ACHN (cell line): Measurements from ENCODE around the gene OPCML.

Experiments used
- DNase-seq: peaks from one replicate; pipeline ENCODE4 v3.0.0-alpha.2; 2015
- in situ Hi-C: cut with HindIII; loops from 2 replicates; pipeline ENCODE4 v1.10.0; 2017; ENCODE audit warnings: low sequenced_read_pairs, low pct_ligation_motif_present, low pct_unique_long_range_greater_than_20kb

Gene OPCML

DNA sequence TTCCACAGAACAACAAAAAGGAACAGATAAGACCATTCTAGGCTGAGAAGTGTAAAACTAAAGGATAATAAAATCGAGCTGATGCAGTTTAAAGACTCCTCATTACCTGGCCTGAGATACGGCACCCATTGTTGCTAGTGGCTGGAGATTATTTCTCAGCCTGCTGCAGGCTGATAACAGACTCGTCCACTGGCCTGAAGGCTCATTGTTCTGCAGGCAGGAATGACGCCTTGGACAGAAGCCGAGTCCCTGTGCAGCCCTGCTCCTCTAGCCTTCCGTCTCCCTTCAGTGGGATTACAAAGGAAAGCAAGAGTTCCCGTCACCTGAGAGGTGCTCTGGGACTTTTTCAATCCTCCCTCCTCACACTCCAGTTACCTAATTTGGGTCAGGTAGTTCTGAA, 1065.3 kb downstream of the OPCML start:
- in situ Hi-C loops: no loop called here
- no peak for DNase-seq

DNA sequence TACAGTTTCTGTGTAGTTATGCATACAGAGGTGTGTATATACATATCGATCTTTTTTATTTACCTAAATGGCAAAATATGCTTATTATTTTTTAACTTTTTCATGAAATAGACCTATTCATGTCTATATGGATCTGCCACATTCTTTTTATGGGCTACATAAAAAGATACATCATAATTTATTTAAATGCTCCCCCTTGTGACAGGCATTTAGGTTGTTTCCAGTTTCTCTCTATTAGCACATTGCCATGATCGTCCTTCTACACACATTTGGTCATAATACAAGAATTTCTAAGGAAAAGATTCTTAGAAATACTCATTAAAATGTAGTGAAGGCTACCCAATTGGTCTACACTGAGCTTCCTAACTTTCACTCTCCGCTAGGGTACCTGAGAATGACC, 1067.4 kb downstream of the OPCML start:
- in situ Hi-C loops: no loop called here
- DNase-seq: no peak

DNA sequence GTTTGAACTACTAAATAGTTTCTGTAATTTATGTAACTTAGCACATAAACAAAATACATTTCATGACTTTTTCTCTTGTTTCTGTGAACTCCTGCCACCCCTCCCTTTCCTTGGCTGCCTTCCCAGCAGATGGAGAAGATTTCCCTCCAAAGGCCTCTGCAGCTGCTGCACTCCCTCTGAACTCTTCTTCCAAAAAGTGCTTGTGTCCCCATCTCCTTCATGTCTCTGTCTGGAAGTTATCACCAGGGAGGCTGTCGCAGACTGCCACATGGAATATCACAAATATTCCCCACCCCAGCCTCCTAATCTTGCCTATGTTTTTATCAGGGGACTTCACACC, 1068.3 kb downstream of the OPCML start:
- in situ Hi-C loops: no loop called here
- no peak for DNase-seq

DNA sequence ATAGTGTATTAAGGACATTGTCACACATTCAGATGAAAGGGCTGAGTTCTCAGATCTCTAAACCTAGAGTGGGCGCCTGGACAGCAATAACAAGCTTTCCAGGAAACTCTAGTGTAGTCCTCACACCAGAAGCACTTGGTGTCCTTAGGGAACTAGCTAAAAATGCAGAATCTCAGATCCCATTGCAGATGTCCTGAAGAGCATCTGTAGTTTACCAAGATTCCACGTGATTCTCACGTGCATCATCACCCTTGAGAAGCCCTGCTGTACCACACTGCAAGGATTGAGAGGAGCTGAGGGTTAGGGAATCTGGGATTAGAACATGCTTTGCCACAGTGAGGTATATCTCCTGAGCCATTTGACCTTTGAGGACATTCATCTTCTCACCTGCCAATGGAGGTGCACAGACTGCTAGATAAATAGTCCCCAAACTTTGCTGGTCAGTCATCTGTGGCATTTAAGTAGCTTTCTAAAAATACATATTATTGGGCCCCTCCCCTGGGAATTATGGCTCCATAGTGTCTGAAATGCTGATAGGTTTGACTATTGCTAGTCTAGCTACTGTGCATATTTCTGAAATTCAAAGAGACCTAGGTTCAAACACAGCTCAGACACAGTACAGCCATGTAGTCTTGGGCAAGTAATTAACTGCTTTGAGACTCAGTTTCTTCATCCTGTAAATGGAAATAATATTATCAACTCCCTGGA, 1068.9 kb downstream of the OPCML start:
- no peak for DNase-seq
- in situ Hi-C loops: no loop called here

DNA sequence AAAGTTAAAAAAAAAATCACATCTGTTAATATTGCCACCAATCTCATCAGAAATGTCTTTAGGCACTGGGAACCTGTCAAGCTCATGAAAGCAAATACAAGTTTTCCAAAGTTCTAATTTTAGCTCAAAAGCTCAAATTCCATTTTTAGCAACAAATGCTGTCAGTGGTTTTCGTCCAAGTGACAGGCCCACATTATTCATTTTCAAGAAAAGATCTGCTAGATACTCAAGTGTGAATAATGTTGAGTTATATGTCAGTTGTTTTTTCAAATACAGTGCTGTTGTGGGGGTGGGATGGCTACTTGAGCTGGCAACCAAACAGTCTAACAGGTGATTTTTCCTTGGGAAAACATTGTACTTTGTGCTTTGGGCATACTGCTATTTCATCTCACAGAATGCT, 1072.6 kb downstream of the OPCML start:
- in situ Hi-C loops: no loop called here

DNA sequence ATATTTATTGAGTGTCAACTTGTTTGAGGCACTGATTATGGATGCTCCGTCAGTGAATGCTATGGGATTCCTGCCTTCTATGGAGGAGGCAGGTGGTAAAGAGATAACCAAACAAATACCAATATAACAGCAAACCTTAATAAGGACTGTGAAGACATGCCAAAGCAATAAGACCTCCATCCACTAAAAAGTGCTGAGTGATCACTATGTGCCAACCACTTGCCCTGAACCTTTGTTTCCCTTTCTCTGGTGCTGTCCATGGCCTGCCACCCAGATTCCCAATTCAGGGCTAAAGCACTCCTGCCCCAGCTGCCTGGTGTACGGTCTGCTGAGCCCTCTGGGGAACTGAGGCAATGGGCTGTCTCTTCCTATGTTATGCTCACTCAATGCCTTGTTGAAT, 1074.9 kb downstream of the OPCML start:
- DNase-seq: no peak
- in situ Hi-C loops: no loop called here

More for the DNA sequence above, 1072.6 kb downstream of the OPCML start:
- DNase-seq: no peak

DNA sequence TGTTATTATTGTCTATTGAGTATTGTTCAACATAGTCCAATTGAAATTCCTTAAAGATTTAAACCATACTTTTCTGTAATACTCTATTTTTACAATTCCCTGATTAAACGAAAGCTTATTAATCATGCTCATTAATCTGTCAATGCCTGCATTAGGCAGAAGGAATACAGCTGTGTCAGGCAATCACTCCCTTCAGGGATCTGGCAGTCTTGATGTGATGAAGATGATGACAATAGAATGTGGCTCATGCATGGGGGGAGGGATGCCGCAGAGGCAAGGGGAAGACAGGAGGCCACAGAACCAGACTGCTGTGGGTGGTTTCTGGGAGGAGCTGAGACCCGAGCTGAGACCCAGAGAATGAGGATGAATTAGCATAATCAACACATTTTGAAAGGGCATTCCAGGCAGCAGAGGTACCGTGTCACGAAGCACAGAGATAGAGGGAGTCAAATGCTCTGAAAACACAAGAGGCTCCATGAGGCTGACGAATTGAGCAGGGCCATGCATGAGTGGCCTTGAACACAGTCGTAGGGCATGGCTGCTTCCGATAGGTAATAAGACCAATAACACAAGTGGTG, 1075.5 kb downstream of the OPCML start:
- no peak for DNase-seq
- in situ Hi-C loops: no loop called here

DNA sequence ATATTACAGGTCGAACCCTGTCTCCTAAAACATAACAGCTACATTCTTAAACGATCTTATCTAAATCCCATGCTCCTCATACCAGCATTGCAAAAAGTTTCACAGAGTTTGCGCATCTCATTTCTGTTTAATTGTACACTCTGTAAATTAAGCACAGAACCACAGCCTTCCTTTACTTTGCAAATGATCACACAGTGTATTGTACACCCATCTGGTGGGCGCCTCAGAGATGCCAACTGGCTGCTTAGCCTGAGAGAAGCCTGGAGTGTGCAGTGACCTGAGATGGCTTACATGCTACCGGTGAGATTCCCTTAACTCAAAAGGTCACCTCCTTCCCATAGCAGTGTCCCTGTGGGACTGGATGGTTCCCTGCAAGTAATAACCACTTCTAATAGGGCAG, 1077.3 kb downstream of the OPCML start:
- DNase-seq: no peak
- in situ Hi-C loops: no loop called here

DNA sequence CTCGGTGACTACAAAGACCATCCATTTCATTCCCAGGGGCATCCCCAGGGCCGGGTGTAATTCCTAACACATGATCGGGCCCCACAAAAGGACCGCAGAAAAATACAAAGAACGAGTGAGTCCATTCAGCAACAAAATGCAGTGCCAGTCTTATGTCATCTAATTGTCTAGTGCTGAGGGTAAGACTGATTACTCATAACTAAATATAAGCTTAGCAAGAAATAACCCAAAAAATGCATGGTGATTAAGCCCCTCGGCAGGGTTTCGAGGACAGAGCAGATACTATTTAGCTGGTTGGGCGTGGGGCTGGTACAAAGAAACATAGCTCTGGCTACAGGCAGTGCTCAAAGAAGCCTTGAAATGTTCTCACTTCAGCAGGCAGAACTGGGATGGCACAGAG, 1078.9 kb downstream of the OPCML start:
- no peak for DNase-seq
- in situ Hi-C loops: no loop called here

DNA sequence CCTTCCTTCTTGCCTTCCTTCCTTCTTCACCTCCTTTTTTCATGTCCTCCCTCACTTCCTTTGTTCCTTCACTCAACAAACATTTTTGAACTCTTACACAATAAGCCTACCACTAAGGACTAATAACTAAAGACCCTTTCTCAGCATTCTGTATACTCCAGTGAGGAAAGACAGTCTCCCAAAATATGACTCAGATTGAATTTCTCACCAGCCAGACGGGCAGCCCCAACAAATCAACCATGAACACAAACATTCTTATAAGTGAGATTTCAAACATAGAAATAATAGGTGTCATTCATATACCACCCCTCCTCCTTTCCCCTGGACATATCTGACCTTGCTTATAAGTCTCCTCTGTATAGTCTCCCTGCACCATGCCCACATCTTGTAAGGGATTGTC, 1079.7 kb downstream of the OPCML start:
- no peak for DNase-seq
- in situ Hi-C loops: no loop called here

DNA sequence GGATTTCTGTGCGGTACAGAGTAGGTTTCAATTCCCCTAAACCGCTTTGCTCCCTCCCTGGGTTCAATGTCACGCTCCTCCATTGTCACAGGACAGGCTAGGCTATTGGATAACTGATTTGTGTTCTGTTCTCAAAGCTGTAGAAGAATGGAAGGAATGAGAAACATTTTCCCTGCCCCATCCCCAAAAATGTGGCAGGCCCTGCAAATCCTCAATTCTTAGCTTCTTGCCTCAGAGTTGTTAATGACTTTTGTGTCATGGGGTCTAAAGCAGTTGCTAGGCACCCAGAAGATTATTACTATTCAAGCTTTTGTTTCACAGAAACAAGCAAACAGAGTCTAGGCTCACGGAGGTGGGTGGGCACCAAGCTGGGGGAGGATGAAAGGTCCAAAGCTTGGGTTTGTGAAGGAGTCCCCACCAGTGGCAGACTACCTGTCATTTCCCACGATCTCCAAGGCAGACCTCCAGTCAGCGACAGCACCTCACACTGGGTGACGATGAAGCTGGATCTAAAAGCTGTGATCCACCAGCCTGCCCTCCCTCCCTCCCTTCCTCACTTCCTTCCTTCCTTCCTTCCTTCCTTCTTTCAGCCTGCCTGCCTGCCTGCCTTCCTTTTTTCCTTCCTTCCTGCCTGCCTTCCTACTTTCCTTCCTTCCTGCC, 1080.2 kb downstream of the OPCML start:
- DNase-seq: no peak

DNA sequence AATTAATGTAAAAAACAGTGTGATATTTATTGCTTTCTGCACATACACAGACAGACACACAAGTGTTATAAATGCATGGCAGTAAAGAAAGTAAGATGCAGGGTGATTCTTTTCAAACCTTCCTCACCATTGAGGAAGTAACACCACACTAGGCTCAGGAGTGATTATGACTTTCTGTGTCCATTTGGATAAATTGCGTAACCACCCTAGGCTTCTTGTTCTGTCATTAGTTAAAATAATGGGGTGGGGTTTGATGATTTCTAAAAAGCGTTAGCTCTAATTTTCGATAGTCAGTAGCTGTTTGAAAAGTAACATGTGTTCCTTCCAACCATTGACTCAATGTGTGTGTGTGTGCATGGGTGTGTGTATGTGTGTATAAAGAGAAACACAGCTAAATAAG, 1081.7 kb downstream of the OPCML start:
- no peak for DNase-seq
- in situ Hi-C loops: no loop called here

More for the DNA sequence above, 1080.2 kb downstream of the OPCML start:
- in situ Hi-C loops: no loop called here

DNA sequence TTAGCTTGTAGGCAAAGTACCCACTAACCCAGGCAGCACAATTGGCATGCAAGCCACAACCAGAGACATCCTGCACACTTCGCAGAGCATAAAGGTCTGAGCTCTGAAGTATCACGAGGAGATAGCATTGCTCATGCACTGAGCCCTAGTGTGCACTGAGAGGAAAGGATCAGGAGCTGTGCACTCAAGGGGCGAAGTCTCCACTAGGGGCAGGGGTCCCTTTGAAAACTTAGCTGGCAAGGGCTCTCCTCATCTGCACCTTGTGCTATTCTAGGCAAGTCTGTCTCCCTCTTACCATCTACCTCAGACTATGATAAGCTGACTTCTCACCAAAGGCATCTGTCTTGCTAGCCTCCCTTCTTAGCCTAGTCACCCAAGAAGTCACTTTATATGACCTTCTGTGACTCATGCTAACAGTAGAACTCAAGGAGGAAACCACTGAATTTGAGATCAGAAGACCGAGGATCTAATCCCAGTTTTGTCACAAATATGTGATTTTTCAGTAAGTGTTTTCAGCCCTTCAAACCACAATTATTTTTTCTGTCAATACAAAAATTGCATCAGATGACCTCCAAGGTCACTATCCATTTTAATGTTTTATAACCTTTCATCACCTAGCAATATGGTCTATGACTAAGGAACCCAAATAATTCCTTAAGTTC, 1083.8 kb downstream of the OPCML start:
- in situ Hi-C loops: no loop called here
- DNase-seq: no peak

DNA sequence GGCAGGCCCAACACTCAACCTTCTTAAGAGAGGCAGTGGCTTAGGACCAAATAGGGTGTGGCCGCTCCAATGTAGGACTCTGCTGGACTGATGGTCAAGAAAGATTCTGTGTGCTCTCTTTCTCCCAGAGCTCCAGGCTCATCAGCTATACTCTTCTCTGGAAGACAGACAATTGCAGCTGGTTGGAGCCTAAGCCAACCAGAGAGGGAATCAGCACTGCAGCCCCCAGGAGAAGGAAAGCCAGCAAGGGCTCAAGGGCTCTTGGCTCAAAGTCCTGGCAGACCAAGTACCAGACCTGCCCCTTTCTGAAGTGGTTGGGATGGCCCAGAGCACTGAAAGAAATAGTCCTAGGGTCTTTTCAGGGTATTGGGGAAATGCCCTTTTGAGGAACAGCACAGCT, 1084.5 kb downstream of the OPCML start:
- DNase-seq: no peak
- in situ Hi-C loops: no loop called here

DNA sequence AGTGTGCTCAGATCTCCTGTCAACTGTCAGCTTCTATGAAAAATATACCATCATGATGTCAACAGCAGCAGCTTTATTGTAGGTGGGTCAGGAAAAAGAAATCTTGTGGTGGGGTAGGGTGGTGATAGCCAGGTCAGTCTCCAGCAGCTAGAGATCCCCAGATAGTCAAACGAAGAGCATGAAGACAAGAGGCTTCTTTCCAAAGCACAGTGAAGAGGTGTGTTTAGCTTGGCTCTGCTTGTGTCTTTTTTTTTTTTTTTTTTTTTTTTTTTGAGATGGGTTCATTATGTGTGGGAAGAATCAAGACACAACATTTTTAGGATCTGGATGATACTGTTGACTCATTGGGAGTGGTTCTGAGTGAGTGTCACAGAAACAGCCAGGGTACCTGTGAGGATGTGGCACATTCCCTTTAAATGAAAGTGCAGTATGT, 1086.4 kb downstream of the OPCML start:
- in situ Hi-C loops: no loop called here

DNA sequence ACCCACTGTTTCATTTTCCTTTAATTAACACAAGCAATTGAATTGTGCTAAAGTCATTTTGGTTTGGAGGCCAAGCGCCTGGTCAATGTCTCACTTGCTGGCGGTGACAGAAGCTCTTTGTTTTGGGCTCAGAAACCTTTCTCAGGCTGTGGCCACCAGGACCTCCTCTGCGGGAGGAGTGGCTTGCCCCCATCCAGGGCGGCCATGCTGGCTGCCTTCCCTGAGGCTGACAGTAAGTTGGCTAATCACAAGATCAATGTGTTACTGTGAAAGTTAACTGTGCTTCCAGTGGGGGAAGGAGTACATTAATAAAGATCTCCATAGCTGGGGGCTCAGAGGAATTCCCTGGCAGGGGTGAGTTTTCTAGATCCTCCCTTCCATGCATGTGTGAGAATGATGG, 1087.4 kb downstream of the OPCML start:
- no peak for DNase-seq
- in situ Hi-C loops: no loop called here

More for the DNA sequence above, 1086.4 kb downstream of the OPCML start:
- DNase-seq: no peak

DNA sequence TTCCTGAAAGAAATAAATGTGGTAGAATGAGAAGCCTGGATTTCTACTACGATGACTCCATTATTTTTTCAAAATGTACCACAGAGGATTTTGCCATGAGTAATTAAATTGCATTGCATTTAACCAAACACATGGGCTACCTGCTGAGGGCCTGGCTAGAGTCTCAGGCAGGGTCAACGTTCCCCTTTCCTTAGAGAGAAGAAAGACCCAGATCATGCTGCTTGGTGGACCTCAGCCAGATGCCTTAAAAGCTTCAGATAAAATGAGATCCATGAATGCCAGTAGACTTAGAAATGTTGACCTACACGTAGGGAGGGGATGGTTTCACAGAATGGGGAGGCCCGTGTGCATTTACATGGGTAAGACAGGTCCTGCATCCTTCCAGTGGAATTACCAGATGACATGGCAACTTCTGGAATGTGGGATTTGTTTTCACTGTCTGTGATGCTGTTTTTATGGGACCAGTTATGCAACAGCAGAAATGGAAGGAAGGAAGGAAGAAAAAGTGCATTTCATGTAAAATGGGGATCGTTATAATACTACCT, 1092.5 kb downstream of the OPCML start:
- DNase-seq: no peak
- in situ Hi-C loops: no loop called here

DNA sequence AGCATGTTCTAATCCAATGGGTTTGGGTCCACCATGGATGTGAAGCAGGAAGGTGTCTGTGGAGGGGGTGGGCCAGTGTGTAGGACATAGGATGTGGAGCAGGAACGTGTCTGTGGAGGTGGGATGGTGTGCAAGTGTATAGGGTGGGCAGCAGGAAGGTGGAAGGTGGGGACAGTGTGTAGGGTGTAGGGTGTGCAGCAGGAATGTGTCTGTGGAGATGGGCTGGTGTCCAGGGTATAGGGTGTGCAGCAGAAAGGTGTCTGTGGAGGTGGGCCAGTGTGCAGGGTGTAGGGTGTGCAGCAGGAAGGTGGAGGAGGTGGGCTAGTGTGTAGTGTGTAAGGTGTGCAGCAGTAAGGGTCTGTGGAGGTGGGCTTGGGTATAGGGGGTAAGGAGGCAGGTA, 1093.9 kb downstream of the OPCML start:
- in situ Hi-C loops: no loop called here
- no peak for DNase-seq

DNA sequence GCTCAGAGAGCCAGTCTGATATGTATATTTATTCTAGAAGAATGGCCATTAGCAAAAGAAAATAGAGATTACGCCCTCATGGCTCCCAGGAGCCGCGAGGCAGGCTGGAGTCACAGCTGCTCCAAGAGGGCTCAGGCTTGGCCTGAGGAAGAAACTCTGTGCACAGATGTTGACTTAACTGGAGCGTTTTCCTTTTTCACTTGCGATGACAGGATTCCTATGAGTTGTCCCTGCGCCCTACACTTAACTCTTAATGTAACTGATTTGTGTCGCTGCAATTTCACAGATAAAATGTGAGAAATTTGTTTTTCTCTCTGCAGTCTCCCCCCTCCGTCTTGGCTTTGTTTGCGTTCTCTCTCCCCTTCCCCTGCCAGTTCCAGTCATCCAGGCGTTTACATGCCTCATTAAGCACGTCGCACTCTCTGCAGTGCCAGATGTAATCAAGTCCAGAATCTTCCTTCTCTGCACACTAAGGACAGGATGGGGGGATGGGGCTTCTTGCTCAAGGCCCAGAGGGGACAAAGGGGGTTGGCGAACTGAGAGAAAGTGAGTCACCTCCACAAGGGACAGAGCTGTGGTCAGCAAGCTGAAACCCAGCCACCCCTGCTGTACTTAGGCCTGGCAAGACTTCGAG, 1101.8 kb downstream of the OPCML start:
- DNase-seq: no peak
- in situ Hi-C loops: no loop called here
